ENCODE data around the gene DOCK1.

GRCh38 chr10:127221281-127221680 is 316.1 kb downstream of the DOCK1 start:
- TF ChIP-seq NRF1 (IDR thresholded peaks at IDR 0.05; ENCODE audit: low read depth, low read length) (no peak), RFX5 (IDR thresholded peaks at IDR 0.05; ENCODE audit: low read length) (no peak)

Measured in SK-N-SH (cell line).